GM21515 (cell line): ENCODE data around the gene USH2A.

Experiments
- ATAC-seq: cut with Tn5 transposase; IDR thresholded peaks from one replicate; pipeline ENCODE4 v1.9.1; 2021; ENCODE audit not compliant: unreplicated experiment

The USH2A gene

GRCh38 chr1:215606564-215607168, 816.6 kb downstream of the USH2A start:
- peak; percentile 58 for ATAC-seq

DNA sequence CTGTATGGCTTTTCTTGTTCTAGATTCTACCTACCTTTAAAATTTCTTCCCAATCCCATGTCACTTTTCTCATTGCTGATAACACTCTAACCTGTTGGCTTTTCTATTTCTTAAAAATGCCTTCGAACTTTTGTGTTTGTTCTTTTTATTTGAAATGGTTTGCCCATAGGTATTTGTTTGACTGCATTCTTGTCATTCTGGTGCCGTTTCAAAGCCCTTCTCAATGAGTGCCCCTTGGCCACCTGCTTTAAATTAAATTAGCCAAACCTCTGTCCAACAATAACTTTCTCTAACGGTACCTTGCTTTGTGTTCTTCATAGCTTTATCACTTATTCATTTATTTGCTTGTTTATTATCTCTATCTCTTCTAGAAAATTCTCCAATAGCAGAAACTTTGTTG, 817.2 kb downstream of the USH2A start:
- ATAC-seq: no peak

DNA sequence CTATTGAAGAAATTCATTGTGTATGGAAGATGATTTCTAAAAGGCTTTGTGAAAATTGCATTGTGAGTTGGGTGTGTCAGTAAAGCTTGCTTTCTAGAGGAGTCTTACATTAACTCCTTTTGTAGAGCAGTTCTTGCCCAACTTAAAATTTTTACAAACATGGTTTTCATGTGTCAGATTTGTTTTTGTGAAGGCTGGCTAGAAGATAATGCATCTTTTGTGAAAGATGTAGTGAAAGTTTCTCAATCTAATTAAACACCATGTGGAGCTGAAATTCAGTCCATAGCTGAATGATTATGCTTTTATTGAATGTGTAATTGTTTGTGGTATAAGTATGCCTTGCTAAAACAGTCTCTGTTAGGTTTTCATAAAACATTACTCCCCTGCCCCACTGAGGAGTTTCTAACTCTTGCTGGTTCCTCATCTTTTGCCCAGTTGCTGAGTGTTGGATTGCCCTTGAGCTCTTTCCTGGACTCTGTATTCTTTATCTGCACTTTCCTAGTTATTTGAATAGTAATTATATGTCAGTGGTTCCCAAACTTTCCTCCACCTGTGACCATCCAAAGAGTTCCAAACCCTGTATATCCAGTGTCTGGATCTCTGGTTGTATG, 818.1 kb downstream of the USH2A start:
- no peak for ATAC-seq

GRCh38 chr1:215603319-215603718, 819.9 kb downstream of the USH2A start:
- ATAC-seq: no peak

DNA sequence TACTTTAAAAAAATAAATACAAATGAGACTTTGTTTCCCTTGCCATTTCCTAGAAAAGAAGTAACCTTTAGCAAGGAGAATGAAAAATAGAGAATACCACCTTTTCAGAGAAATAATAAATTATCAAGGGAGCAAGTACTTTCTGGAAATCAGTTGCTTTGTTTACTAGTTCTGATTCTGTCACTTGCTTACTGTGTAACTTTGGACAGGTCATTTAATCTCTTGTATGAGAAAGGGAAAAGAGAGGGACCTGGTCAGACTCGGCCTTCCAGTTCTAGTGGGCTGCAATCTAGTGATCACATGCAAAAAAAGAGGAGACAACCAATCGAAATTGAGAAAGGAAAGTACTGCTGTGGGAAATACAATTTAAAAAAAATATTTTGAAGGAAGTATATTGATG, 822.0 kb downstream of the USH2A start:
- no peak for ATAC-seq

- no peak for ATAC-seq
Measured at GRCh38 chr1:215600867-215601266, 822.4 kb downstream of the USH2A start.

- ATAC-seq: no peak
Measured at GRCh38 chr1:215600258-215600792, 822.9 kb downstream of the USH2A start.

DNA sequence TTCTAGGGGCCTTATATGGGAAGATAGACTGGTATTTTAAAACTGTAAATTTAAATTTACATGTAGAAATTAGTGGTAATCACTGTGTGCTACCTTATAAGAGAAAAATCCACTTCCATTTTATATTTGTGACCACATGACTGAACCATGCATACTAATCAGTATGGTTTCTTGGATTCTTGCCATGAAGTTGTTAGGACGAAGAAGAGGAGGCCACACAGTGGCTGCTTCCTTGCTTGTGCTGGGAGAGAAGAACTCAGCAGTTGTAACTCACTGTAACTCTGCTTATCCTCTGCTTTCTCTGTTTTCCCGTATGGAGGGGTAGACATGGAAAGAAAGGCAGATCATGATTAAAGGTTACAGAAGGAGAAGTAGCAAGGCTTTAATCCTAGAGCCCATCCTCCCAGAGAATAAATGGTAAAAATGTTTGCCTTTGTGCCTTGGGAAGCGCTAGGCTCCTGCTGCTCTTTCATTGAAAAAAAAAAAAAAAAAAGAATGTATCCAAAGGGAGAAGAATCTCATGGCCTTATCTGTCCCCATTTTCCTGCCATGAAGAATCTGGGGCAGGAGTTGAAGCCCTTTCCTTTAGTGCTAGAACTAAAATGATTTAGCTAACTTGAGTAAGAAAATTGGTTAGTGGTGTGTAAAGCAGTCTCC, 823.7 kb downstream of the USH2A start:
- no peak for ATAC-seq

DNA sequence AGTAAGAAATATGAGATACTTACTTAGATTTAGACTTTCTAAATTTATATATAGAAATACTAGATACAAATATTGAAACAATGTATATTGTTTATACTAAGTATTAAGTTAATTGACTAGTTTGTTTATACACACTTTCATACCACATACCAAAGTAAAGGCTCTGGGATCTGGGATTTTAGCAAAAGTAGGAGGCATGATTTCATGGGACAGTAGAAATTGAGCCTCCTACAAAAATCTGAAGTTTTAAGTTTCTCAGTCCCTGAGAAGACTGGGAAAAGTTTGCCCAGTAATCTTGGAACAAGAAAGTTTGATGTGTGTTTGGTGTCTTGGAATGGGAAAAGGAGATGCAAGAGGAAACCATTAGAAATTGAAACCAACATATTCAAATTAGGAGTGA, 825.3 kb downstream of the USH2A start:
- ATAC-seq: no peak

- no peak for ATAC-seq
Measured at GRCh38 chr1:215595231-215595630, 828.0 kb downstream of the USH2A start.

DNA sequence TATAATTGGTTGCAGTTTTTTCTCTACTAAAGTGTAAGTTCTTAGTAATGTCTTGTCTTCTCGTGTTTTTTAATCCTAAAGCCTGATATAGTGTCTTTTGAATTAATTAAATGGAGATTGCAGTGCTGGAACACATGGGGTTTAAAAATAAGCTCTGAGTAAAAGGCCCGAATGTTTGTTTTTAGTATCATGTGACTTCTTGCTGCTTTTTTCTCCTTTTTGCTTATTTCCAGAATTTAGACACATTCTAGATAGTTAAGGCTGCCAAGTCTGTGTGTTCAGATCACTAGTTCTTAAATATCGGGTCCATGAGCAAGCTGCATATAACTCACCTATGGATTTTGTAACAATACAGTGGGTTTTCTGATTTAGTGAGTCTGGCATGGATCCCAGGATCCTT, 828.6 kb downstream of the USH2A start:
- ATAC-seq: no peak

DNA sequence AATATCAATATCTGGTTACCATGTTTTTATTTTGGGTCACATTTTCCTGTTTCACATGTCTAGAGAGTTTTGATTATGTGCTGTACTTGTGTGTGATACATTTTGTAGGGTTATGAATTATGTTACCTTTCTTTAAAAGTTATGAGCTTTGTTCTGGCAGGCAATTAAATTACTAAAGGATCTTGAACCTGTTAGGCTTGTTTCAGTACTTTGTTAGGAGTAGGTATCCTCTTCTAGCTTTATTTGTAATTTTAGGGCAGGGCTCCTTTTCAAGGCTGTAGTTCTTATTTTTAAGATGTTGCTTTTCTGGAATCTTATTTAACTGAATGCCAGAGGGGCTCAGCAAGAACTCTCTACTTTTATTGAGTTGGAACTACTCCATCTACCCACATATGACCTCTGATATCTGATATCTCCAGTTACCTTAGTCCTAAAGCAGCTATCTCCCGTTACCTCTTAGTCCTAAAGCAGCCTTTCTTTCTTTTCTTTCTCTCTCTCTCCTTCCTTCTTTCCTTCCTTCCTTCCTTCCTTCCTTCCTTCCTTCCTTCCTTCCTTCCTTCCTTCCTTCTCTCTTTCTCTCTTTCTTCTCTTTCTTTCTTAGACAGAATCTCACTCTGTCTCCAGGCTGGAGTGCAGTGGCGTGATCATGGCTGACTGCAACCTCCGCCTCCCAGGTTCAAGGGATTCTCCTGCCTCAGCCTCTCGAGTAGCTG, 832.3 kb downstream of the USH2A start:
- no peak for ATAC-seq

- no peak for ATAC-seq
Measured at GRCh38 chr1:215589650-215590435, 833.4 kb downstream of the USH2A start.

DNA sequence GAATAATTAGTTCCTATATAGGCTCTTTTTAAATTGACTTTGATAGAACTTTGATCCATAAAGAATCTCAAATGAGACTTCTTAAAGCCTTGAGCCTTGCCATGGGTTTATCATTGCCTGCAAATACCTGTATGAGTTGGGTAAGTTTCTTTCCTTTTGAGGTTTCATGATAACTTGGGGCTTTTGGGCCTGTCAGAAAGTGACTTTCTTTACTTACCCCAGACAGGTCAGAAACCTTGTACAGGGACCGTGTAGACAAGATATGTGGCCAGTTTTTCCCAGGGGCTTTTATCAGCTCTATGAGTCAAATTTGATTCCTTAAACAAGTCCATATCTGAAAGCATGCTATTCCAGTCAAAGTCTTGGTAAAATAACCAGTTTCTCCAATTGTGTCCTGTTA, 838.9 kb downstream of the USH2A start:
- peak; percentile 43 for ATAC-seq

- ATAC-seq: peak; percentile 45
Measured at GRCh38 chr1:215583185-215583749, 840.0 kb downstream of the USH2A start.

- ATAC-seq: no peak
Measured at GRCh38 chr1:215581896-215582295, 841.4 kb downstream of the USH2A start.
